Muscle of leg (tissue), 11 donors: ENCODE results near the gene NR2C1. TPM values are rescaled to one million over a fixed set of nuclear protein-coding genes. Genes with fewer than 3 reads are reported as not detected.

Source experiments
- DNase-seq: peaks from one replicate; pipeline ENCODE4 v3.0.0; 2013
- H3K27ac ChIP-seq: one replicate; pipeline ENCODE4 v1.5.1; 2013; ENCODE audit warnings: mild to moderate bottlenecking, low read length, control low read depth
- H3K27me3 ChIP-seq: one replicate; pipeline ENCODE4 v1.6.1; 2013; ENCODE audit warnings: low read length; ENCODE audit not compliant: control insufficient read depth, insufficient read depth
- H3K36me3 ChIP-seq: one replicate; pipeline ENCODE4 v1.6.1; 2013; ENCODE audit warnings: low read length; ENCODE audit not compliant: control insufficient read depth, insufficient read depth
- H3K4me1 ChIP-seq: one replicate; pipeline ENCODE4 v1.6.1; 2013; ENCODE audit warnings: low read length; ENCODE audit not compliant: control insufficient read depth, insufficient read depth
- H3K4me3 ChIP-seq: one replicate; pipeline ENCODE4 v1.5.1; 2013; ENCODE audit warnings: low read length, control low read depth
- H3K9me3 ChIP-seq: replicated peaks from 2 replicates; pipeline ENCODE4 v1.6.1; 2013; ENCODE audit warnings: low read depth, low read length; ENCODE audit not compliant: control insufficient read depth
- WGBS: methylation state at CpG from one replicate; pipeline ENCODE4 v1.1.5; 2013; ENCODE audit warnings: missing lambda C conversion rate; ENCODE audit not compliant: insufficient coverage; 5-methylcytosine and 5-hydroxymethylcytosine counted together
- polyA plus RNA-seq, 8 donors: library from polyadenylated mRNA; unstranded; fragments of 120-200 nt; gene quantifications; one replicate each; pipeline versions ENCODE4 v1.2.1 to v1.2.3, GENCODE V29; 2013; ENCODE audit warnings: inconsistent platforms in 1 of 8, low replicate concordance in 1 of 8; ENCODE audit not compliant: insufficient read length in 8 of 8, insufficient read depth in 1 of 8
- total RNA-seq: library from RNA; stranded (reverse); fragments of 120-200 nt; gene quantifications from one replicate; pipeline ENCODE4 v1.2.4, GENCODE V29; 2013

The NR2C1 gene
- total and polyA plus RNA-seq, 9 donors, result 31.5 to 38.5 (median 32.6) TPM

- no peak overlapping the region for H3K27ac ChIP-seq
- peaks cover 7% of the 10 kb centered on the region for H3K36me3 ChIP-seq
- no peaks in the 10 kb centered on the region for H3K27me3 ChIP-seq
- no peaks in the 10 kb centered on the region for H3K9me3 ChIP-seq
- WGBS, result 49% methylated on average over 2 of the region's 2 CpGs
- no peaks in the 10 kb centered on the region for H3K4me1 ChIP-seq
- no peak overlapping the region for H3K4me3 ChIP-seq
- DNase-seq, result no peak
Observed at GRCh38 chr12:94972795-94973194, 100.6 kb downstream of the NR2C1 start.

- Histone ChIP-seq H3K9me3 (no peaks in the 10 kb centered on the region), H3K4me3 (no peak overlapping the region), H3K36me3 (peaks cover 6% of the 10 kb centered on the region), H3K27me3 (no peaks in the 10 kb centered on the region), H3K27ac (no peak overlapping the region), H3K4me1 (no peaks in the 10 kb centered on the region)
- WGBS, result 100% methylated on average over 2 of the region's 2 CpGs
- no peak for DNase-seq
Observed at GRCh38 chr12:94971923-94972322, 101.5 kb downstream of the NR2C1 start.

- no peaks in the 10 kb centered on the region for H3K27me3 ChIP-seq
- H3K4me1 ChIP-seq, result no peaks in the 10 kb centered on the region
- H3K36me3 ChIP-seq, result peaks cover 6% of the 10 kb centered on the region
- H3K9me3 ChIP-seq, result no peaks in the 10 kb centered on the region
- no CpG with 5 or more reads among the region's 1 CpG for WGBS
- DNase-seq, result no peak
- H3K27ac ChIP-seq, result no peak overlapping the region
- H3K4me3 ChIP-seq, result no peak overlapping the region
Observed at GRCh38 chr12:94970560-94970959, 102.9 kb downstream of the NR2C1 start.

Other genes starting within 250 kb of the NR2C1 start
- gene NDUFA12, start 69.9 kb downstream of the NR2C1 start, total RNA-seq, result 124 TPM
- 10 to 100 TPM; 78.0 to 96.3 (median 88.5) TPM for gene NDUFA12, start 69.9 kb downstream of the NR2C1 start, polyA plus RNA-seq
- gene FGD6, start 143.8 kb upstream of the NR2C1 start, total RNA-seq, result 7.6 TPM
- gene FGD6, start 143.8 kb upstream of the NR2C1 start, polyA plus RNA-seq, result 1 to 10 TPM; 3.4 to 5.3 (median 4.0) TPM
- 83.3 TPM for gene VEZT, start 144.2 kb upstream of the NR2C1 start, total RNA-seq
- 10 to 100 TPM; 56.1 to 78.5 (median 69.4) TPM for gene VEZT, start 144.2 kb upstream of the NR2C1 start, polyA plus RNA-seq